Measurements from ENCODE around the gene ENAM. TPM values are rescaled to one million over a fixed set of nuclear protein-coding genes. Genes with fewer than 3 reads are reported as not detected.
"Not testable (repeated sequence)": the region's sequence is repeated elsewhere in the genome, so short reads cannot be mapped to it uniquely, and the experiment has no call there.

The ENAM gene
- total RNA-seq, 1 experiment from 2014 or later, result not detected

DNA sequence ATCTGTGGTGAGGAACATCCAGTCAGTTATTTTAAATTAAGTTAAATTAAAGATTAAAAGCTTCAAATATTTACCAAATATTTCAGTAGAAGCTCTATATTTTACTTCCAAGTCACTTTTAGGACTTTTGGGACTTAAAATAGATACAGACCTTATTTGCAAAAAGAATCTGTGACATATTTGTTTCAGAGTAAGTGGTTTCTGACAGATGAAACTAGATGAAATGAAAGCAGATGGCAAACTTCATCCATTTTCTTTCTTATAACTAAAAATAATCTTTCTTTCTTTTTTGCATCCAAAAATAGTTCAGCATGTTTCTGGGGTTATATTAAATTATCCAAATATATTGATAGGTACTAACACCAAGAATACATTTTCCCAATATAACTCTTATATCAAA lies 53.2 kb downstream of the ENAM start:
- TF ChIP-seq FOSL1 (IDR thresholded peaks at IDR 0.05; ENCODE audit: low read depth) (no peak), CBX3 (IDR thresholded peaks at IDR 0.05; ENCODE audit: low read depth) (no peak), TCF7L2 (IDR thresholded peaks at IDR 0.05; ENCODE audit: borderline replicate concordance, extremely low read depth, insufficient read depth, insufficient read length) (no peak), POLR2A (IDR thresholded peaks at IDR 0.05; ENCODE audit: borderline replicate concordance, extremely low read depth, insufficient read depth, insufficient read length) (no peak), JUND (IDR thresholded peaks at IDR 0.05) (no peak), EZH2 (IDR thresholded peaks at IDR 0.05) (no peak), SP1 (IDR thresholded peaks at IDR 0.05; ENCODE audit: low read depth) (no peak), EGR1 (IDR thresholded peaks at IDR 0.05; ENCODE audit: low read depth) (no peak), SIN3A (IDR thresholded peaks at IDR 0.05; ENCODE audit: low read depth) (no peak), YY1 (IDR thresholded peaks at IDR 0.05; ENCODE audit: extremely low read depth, insufficient replicate concordance, low read depth, low read length) (no peak)
- TF ChIP-seq, protein P1, sequence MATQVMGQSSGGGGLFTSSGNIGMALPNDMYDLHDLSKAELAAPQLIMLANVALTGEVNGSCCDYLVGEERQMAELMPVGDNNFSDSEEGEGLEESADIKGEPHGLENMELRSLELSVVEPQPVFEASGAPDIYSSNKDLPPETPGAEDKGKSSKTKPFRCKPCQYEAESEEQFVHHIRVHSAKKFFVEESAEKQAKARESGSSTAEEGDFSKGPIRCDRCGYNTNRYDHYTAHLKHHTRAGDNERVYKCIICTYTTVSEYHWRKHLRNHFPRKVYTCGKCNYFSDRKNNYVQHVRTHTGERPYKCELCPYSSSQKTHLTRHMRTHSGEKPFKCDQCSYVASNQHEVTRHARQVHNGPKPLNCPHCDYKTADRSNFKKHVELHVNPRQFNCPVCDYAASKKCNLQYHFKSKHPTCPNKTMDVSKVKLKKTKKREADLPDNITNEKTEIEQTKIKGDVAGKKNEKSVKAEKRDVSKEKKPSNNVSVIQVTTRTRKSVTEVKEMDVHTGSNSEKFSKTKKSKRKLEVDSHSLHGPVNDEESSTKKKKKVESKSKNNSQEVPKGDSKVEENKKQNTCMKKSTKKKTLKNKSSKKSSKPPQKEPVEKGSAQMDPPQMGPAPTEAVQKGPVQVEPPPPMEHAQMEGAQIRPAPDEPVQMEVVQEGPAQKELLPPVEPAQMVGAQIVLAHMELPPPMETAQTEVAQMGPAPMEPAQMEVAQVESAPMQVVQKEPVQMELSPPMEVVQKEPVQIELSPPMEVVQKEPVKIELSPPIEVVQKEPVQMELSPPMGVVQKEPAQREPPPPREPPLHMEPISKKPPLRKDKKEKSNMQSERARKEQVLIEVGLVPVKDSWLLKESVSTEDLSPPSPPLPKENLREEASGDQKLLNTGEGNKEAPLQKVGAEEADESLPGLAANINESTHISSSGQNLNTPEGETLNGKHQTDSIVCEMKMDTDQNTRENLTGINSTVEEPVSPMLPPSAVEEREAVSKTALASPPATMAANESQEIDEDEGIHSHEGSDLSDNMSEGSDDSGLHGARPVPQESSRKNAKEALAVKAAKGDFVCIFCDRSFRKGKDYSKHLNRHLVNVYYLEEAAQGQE (IDR thresholded peaks at IDR 0.05; ENCODE audit: low read depth), result no peak
- TF ChIP-seq, protein P2, sequence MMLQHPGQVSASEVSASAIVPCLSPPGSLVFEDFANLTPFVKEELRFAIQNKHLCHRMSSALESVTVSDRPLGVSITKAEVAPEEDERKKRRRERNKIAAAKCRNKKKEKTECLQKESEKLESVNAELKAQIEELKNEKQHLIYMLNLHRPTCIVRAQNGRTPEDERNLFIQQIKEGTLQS (IDR thresholded peaks at IDR 0.05), result no peak
- TF ChIP-seq, protein P3, sequence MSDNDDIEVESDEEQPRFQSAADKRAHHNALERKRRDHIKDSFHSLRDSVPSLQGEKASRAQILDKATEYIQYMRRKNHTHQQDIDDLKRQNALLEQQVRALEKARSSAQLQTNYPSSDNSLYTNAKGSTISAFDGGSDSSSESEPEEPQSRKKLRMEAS (IDR thresholded peaks at IDR 0.05), result no peak
- Histone ChIP-seq H3K9me2 (ENCODE audit: insufficient read depth) (no peaks in the 10 kb centered on the region), H3K9me3 (ENCODE audit: control insufficient read depth in 1 of 2, insufficient read depth in 1 of 2, low read depth in 1 of 2, low read length in 2 of 2) (no peaks in the 10 kb centered on the region), H3K36me3 (ENCODE audit: control insufficient read depth in 1 of 2, insufficient read depth in 2 of 2, low read length in 2 of 2) (no peaks in the 10 kb centered on the region), H3K4me3 (replicated peaks in 1 of 2; ENCODE audit: low read depth in 1 of 2, low read length in 2 of 2) (no peak overlapping the region), H3K9ac (ENCODE audit: low read length) (no peak overlapping the region), H3K4me1 (ENCODE audit: control insufficient read depth in 1 of 2, insufficient read depth in 2 of 2, low read length in 2 of 2) (peaks cover 0 to 11% of the 10 kb centered on the region in 2 experiments; a peak in 2 of 4 replicates), H3K79me2 (ENCODE audit: insufficient read depth, low read length) (no peaks in the 10 kb centered on the region), H2AFZ (ENCODE audit: low read depth, low read length, poor library complexity, severe bottlenecking) (no peak overlapping the region), H3K27me3 (ENCODE audit: insufficient read depth, low read length) (no peaks in the 10 kb centered on the region), H3K4me2 (ENCODE audit: low read length) (no peak overlapping the region), H4K20me1 (ENCODE audit: insufficient read depth) (no peaks in the 10 kb centered on the region), H3K27ac (ENCODE audit: low read depth, low read length) (no peak overlapping the region)
- DNase-seq (ENCODE audit: low read depth, low spot score), result no peak
- ATAC-seq, result no peak
- intact Hi-C loops (cut with micrococcal nuclease), result loop anchor here (10.0 kb wide), 1 partner anchor 313 kb away; the partner anchor contains the start of gene DCK
- BruUV-seq (replicated peaks), result no TSS peak
- ChIA-PET RAD21 (ENCODE audit: low non-redundant PET in 1 of 2, low total read pairs in 2 of 2, uncharacterized antibody in 2 of 2, unreplicated experiment in 2 of 2) (no interaction called here), POLR2A (no interaction called here), CTCF (no interaction called here)

DNA sequence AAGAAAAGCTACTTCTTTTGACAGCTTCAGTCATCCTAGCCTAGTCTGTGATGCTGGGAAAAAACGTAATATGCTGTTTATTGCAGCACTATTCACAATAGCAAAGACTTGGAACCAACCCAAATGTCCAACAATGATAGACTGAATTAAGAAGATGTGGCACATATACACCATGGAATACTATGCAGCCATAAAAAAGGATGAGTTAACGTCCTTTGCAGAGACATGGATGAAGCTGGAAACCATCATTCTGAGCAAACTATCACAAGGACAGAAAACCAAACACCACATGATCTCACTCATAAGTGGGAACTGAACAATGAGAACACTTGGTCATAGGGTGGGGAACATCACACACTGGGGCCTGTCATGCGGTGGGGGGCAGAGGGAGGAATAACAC lies 53.6 kb downstream of the ENAM start:
- intact Hi-C loops (cut with micrococcal nuclease), result loop anchor here (10.0 kb wide), 1 partner anchor 313 kb away; the partner anchor contains the start of gene DCK
- H3K9ac ChIP-seq (ENCODE audit: low read length); H4K20me1 ChIP-seq (ENCODE audit: insufficient read depth); DNase-seq (ENCODE audit: low read depth, low spot score); H3K4me3 ChIP-seq (replicated peaks in 1 of 2; ENCODE audit: low read depth in 1 of 2, low read length in 2 of 2); POLR2A ChIA-PET; H3K36me3 ChIP-seq (ENCODE audit: control insufficient read depth in 1 of 2, insufficient read depth in 2 of 2, low read length in 2 of 2); H3K4me1 ChIP-seq (ENCODE audit: control insufficient read depth in 1 of 2, insufficient read depth in 2 of 2, low read length in 2 of 2); H2AFZ ChIP-seq (ENCODE audit: low read depth, low read length, poor library complexity, severe bottlenecking); H3K9me2 ChIP-seq (ENCODE audit: insufficient read depth); RAD21 ChIA-PET (ENCODE audit: low non-redundant PET in 1 of 2, low total read pairs in 2 of 2, uncharacterized antibody in 2 of 2, unreplicated experiment in 2 of 2); BruUV-seq (replicated peaks); H3K9me3 ChIP-seq (ENCODE audit: control insufficient read depth in 1 of 2, insufficient read depth in 1 of 2, low read depth in 1 of 2, low read length in 2 of 2); H3K4me2 ChIP-seq (ENCODE audit: low read length); H3K79me2 ChIP-seq (ENCODE audit: insufficient read depth, low read length); ATAC-seq; H3K27me3 ChIP-seq (ENCODE audit: insufficient read depth, low read length); H3K27ac ChIP-seq (ENCODE audit: low read depth, low read length); CTCF ChIA-PET: not testable (repeated sequence)
